HCEC 1CT (cell line): ENCODE measurements around the gene AIFM1.

Experiments
- DNase-seq: peaks from one replicate; pipeline ENCODE4 v3.0.0-alpha.2; 2017

Gene AIFM1

GRCh38 chrX:130090364-130090763 is 75.3 kb downstream of the AIFM1 start:
- DNase-seq: no peak

GRCh38 chrX:130086447-130087206 is 79.0 kb downstream of the AIFM1 start:
- no peak for DNase-seq

GRCh38 chrX:130085551-130086446 is 79.8 kb downstream of the AIFM1 start:
- no peak for DNase-seq

GRCh38 chrX:130084631-130085237 is 80.9 kb downstream of the AIFM1 start:
- no peak for DNase-seq

GRCh38 chrX:130083656-130084382 is 81.8 kb downstream of the AIFM1 start:
- no peak for DNase-seq

GRCh38 chrX:130083107-130083490 is 82.5 kb downstream of the AIFM1 start:
- no peak for DNase-seq

GRCh38 chrX:130082244-130083106 is 83.2 kb downstream of the AIFM1 start:
- no peak for DNase-seq

- DNase-seq: no peak
These were observed 84.1 kb downstream of the AIFM1 start for GRCh38 chrX:130081421-130082045.

GRCh38 chrX:130080791-130081367 is 84.8 kb downstream of the AIFM1 start:
- no peak for DNase-seq

- DNase-seq: peak; percentile 61
These were observed 85.7 kb downstream of the AIFM1 start for GRCh38 chrX:130079824-130080406.
